SU-DHL-6 (cell line): ENCODE data around the gene ADD1.

Experiments
- H2AFZ ChIP-seq: fragments of 200-600 bp; sonication (generic); 2 replicates; pipeline ENCODE4 v1.6.1; 2014; ENCODE audit warnings: low read depth, mild to moderate bottlenecking, moderate library complexity, mixed read lengths, antibody characterized with exemption, low read length; ENCODE audit not compliant: severe bottlenecking
- H3F3A ChIP-seq: fragments of 200-600 bp; shearing (Covaris generic); 2 replicates; pipeline ENCODE4 v1.6.0; 2016; ENCODE audit warnings: antibody characterized with exemption, mild to moderate bottlenecking; ENCODE audit not compliant: insufficient read depth
- H3K27ac ChIP-seq: fragments of 200-600 bp; sonication (generic); 2 replicates; pipeline ENCODE4 v1.5.1; 2016; ENCODE audit warnings: low read depth, mild to moderate bottlenecking, low read length, moderate library complexity, mixed read lengths
- H3K27me3 ChIP-seq: fragments of 200-600 bp; sonication (generic), shearing (Covaris generic); 2 replicates; pipeline ENCODE4 v1.6.0; 2014; ENCODE audit warnings: mild to moderate bottlenecking, low read length
- H3K36me3 ChIP-seq: fragments of 200-600 bp; sonication (generic); 2 replicates; pipeline ENCODE4 v1.6.1; 2014; ENCODE audit warnings: mild to moderate bottlenecking, low read length, mixed read lengths
- H3K4me2 ChIP-seq: fragments of 300-600, 200-600 bp; shearing (Covaris generic), sonication (generic); 2 replicates; pipeline ENCODE4 v1.6.0; 2014; ENCODE audit warnings: low read length, low read depth, mild to moderate bottlenecking; ENCODE audit not compliant: poor library complexity, severe bottlenecking
- H3K4me3 ChIP-seq: fragments of 200-600 bp; sonication (generic); 2 replicates; pipeline ENCODE4 v1.5.1; 2014; ENCODE audit warnings: antibody characterized with exemption, low read length, mild to moderate bottlenecking, mixed read lengths; ENCODE audit not compliant: insufficient read depth, poor library complexity, severe bottlenecking
- H3K79me2 ChIP-seq: fragments of 200-600 bp; sonication (generic); 2 replicates; pipeline ENCODE4 v1.6.1; 2014; ENCODE audit warnings: mild to moderate bottlenecking, low read length, moderate library complexity; ENCODE audit not compliant: insufficient read depth
- H3K9ac ChIP-seq: fragments of 200-600 bp; sonication (generic); 2 replicates; pipeline ENCODE4 v1.7.0; 2014; ENCODE audit warnings: mild to moderate bottlenecking, low read length
- H3K9me2 ChIP-seq: fragments of 200-600 bp; sonication (generic); replicated peaks from 2 replicates; pipeline ENCODE4 v1.6.1; 2014; ENCODE audit warnings: low read length; ENCODE audit not compliant: insufficient read depth
- H3K9me3 ChIP-seq: fragments of 200-600 bp; sonication (generic); 2 replicates; pipeline ENCODE4 v1.6.1; 2014; ENCODE audit warnings: low read length, mixed read lengths; ENCODE audit not compliant: insufficient read depth
- H4K20me1 ChIP-seq: fragments of 200-600 bp; sonication (generic); 2 replicates; pipeline ENCODE4 v1.6.1; 2014; ENCODE audit warnings: low read depth, mild to moderate bottlenecking, antibody characterized with exemption, low read length, moderate library complexity, mixed read lengths
- EZH2phosphoT487 ChIP-seq: fragments of 200-600 bp; sonication (generic), shearing (Covaris generic); conservative IDR thresholded peaks from 2 replicates; pipeline ENCODE4 v1.6.1; 2018; ENCODE audit warnings: mild to moderate bottlenecking, antibody characterized with exemption, low read length, moderate library complexity, mixed read lengths
- TF ChIP-seq, protein P1 (sequence below): fragments of 200-600 bp; sonication (generic); IDR thresholded peaks from one replicate; pipeline ENCODE4 v1.5.1; 2017; ENCODE audit warnings: antibody characterized with exemption, mild to moderate bottlenecking, low read length, moderate library complexity; ENCODE audit not compliant: insufficient read depth, poor library complexity, severe bottlenecking

Gene ADD1

DNA sequence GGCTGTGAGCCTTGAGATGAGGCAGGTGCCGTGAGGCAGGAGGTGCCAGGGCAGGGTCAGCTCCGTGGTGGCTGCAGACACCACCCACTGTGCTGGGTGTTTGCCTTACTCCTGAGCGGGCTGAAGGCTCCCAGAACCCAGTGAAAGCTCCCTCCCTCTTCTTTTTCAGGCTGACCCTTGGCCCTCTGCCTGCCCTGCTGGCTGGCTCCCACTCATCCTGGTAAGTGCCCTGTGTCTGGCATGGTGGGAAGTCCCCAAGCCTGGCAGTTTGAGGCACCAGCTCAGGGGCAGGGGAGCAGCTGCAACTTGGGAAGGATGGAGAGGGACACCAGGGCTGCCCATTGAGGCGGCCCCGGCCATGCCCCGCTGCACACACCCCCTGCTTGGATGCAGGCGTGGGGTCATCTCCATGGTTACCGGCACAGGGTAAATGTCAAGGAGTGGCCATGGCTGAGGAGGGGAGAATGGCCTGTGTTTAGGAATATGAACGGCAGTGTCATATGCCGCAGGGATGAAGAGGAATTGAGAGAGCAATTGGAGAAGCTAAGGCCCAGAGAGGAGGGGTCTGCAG, 33.9 kb upstream of the ADD1 start:
- H3K9me2 ChIP-seq = no peaks in the 10 kb centered on the region
- H3K79me2 ChIP-seq = no peaks in the 10 kb centered on the region
- H3K4me2 ChIP-seq = no peak overlapping the region
- no peaks in the 10 kb centered on the region for H4K20me1 ChIP-seq
- H3K36me3 ChIP-seq = no peaks in the 10 kb centered on the region
- TF ChIP-seq EZH2phosphoT487 = no peak
- TF ChIP-seq, protein P1, sequence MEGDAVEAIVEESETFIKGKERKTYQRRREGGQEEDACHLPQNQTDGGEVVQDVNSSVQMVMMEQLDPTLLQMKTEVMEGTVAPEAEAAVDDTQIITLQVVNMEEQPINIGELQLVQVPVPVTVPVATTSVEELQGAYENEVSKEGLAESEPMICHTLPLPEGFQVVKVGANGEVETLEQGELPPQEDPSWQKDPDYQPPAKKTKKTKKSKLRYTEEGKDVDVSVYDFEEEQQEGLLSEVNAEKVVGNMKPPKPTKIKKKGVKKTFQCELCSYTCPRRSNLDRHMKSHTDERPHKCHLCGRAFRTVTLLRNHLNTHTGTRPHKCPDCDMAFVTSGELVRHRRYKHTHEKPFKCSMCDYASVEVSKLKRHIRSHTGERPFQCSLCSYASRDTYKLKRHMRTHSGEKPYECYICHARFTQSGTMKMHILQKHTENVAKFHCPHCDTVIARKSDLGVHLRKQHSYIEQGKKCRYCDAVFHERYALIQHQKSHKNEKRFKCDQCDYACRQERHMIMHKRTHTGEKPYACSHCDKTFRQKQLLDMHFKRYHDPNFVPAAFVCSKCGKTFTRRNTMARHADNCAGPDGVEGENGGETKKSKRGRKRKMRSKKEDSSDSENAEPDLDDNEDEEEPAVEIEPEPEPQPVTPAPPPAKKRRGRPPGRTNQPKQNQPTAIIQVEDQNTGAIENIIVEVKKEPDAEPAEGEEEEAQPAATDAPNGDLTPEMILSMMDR = no peak
- H3K4me3 ChIP-seq = no peak overlapping the region
- no peak overlapping the region for H3K27ac ChIP-seq
- no peak overlapping the region for H3K9ac ChIP-seq
- 0 out of 2 replicates have a peak, but pooled peaks cover 3% of the 10 kb centered on the region for H3F3A ChIP-seq
- no peaks in the 10 kb centered on the region for H3K27me3 ChIP-seq
- H3K9me3 ChIP-seq = no peaks in the 10 kb centered on the region
- H2AFZ ChIP-seq = no peak overlapping the region

- no peaks in the 10 kb centered on the region for H3K9me2 ChIP-seq
- H3K4me2 ChIP-seq = no peak overlapping the region
- no peak overlapping the region for H3K4me3 ChIP-seq
- no peaks in the 10 kb centered on the region for H4K20me1 ChIP-seq
- H3K27me3 ChIP-seq = no peaks in the 10 kb centered on the region
- TF ChIP-seq EZH2phosphoT487 = no peak
- TF ChIP-seq, protein P1 = no peak
- H2AFZ ChIP-seq = no peak overlapping the region
- H3K79me2 ChIP-seq = no peaks in the 10 kb centered on the region
- no peaks in the 10 kb centered on the region for H3K9me3 ChIP-seq
- H3K27ac ChIP-seq = no peak overlapping the region
- H3K36me3 ChIP-seq = no peaks in the 10 kb centered on the region
- H3F3A ChIP-seq = 0 out of 2 replicates have a peak, but pooled peaks cover 3% of the 10 kb centered on the region
- no peak overlapping the region for H3K9ac ChIP-seq
Observed at GRCh38 chr4:2810388-2810787, 33.3 kb upstream of the ADD1 start.

DNA sequence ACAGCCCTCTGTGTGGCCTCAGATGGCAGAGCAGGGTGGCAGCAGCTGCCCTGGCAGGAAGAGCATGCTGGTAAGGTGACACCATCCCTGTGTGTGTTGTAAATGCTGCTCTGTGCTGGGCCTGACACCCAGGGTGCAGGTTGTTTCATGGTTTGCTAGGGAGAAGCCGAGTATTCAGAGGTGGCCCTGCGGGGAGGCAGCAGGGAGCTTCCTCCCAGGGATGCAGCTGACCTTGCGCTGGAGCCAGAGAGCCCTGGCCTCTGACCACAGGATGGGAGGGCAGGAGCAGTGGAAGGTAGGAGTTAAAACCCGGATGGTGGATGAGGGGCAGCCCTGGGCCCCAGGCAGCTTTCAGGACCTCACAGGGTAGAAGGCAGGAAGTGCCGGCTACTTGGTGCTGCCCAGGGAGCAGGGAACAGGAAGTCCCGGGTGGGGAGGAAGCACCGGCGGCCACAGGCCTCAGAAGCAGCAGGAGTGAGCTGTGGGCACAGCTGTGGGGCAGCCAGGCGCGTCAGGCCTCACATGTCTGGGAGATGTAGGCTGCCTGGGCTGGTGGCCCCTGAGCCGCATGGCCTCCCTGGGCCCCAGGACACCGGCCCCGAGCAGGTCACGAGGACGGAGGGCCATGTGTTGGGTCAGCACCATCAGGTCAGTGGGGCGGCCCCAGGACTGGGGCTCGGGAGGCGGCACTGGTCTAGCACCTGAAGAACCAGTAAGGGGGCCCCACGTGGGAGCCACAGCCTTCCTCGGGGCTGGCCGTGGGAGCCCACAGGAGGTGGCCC, 31.6 kb upstream of the ADD1 start:
- H3F3A ChIP-seq = 0 out of 2 replicates have a peak, but pooled peaks cover 3% of the 10 kb centered on the region
- H3K9me3 ChIP-seq = no peaks in the 10 kb centered on the region
- peak overlapping the region; percentile 56 for H3K9ac ChIP-seq
- H3K4me2 ChIP-seq = peak overlapping the region; percentile 61
- H3K79me2 ChIP-seq = no peaks in the 10 kb centered on the region
- H3K27me3 ChIP-seq = no peaks in the 10 kb centered on the region
- peak overlapping the region; percentile 64 for H3K27ac ChIP-seq
- TF ChIP-seq, protein P1 = no peak
- no peak for TF ChIP-seq EZH2phosphoT487
- peak overlapping the region; percentile 45 for H3K4me3 ChIP-seq
- no peaks in the 10 kb centered on the region for H3K9me2 ChIP-seq
- H3K36me3 ChIP-seq = no peaks in the 10 kb centered on the region
- peak overlapping the region; percentile 45 for H2AFZ ChIP-seq
- no peaks in the 10 kb centered on the region for H4K20me1 ChIP-seq
